A673 (cell line): ENCODE measurements around the gene NECAB2. TPM values are rescaled to one million over a fixed set of nuclear protein-coding genes. Genes with fewer than 3 reads are reported as not detected.

ENCODE experiments used
- BruUV-seq: library from RNA; stranded (reverse); fragments of 400-500 nt; replicated peaks from 2 replicates; lab custom pipeline; 2021; lab: Mats Ljungman, UMichigan
- CTCF ChIA-PET: fragments of 300-600 bp; sonication (Branson Sonifier 250); formaldehyde crosslinking; loops from one replicate; lab custom pipeline; 2022; ENCODE audit warnings: antibody characterized with exemption; lab: Charles Lee
- POLR2A ChIA-PET: fragments of 300-600 bp; sonication (Branson Sonifier 250); formaldehyde crosslinking; loops from one replicate; lab custom pipeline; 2022; ENCODE audit warnings: antibody characterized with exemption; ENCODE audit not compliant: low non-redundant PET; lab: Charles Lee
- DNase-seq: peaks from one replicate; pipeline ENCODE4 v3.0.0-alpha.2; 2015; ENCODE audit warnings: low spot score
- H3K27ac ChIP-seq: fragments of 200-600 bp; sonication (generic); 2 replicates; pipeline ENCODE4 v1.5.1; 2016; ENCODE audit warnings: mixed run types, low read depth, mild to moderate bottlenecking, mixed read lengths, antibody characterized with exemption, low read length; ENCODE audit not compliant: poor library complexity, severe bottlenecking
- H3K27me3 ChIP-seq: fragments of 200-600 bp; sonication (generic); replicated peaks from 2 replicates; pipeline ENCODE4 v1.6.1; 2017; ENCODE audit warnings: mixed run types, low read depth, mild to moderate bottlenecking, mixed read lengths, antibody characterized with exemption, low read length; ENCODE audit not compliant: insufficient read depth, poor library complexity
- H3K36me3 ChIP-seq: fragments of 200-600 bp; sonication (generic); 2 replicates; pipeline ENCODE4 v1.6.1; 2016; ENCODE audit warnings: mixed run types, mild to moderate bottlenecking, mixed read lengths, antibody characterized with exemption, low read length; ENCODE audit not compliant: insufficient read depth, poor library complexity, severe bottlenecking
- H3K4me1 ChIP-seq: fragments of 200-600 bp; sonication (generic); 2 replicates; pipeline ENCODE4 v1.6.1; 2017; ENCODE audit warnings: mixed run types, mild to moderate bottlenecking, mixed read lengths, antibody characterized with exemption, low read length; ENCODE audit not compliant: insufficient read depth, poor library complexity, severe bottlenecking
- H3K4me3 ChIP-seq: fragments of 200-600 bp; sonication (generic); 2 replicates; pipeline ENCODE4 v1.5.1; 2016; ENCODE audit warnings: low read depth, mixed run types, mild to moderate bottlenecking, mixed read lengths, low read length; ENCODE audit not compliant: poor library complexity, severe bottlenecking
- H3K9me3 ChIP-seq: fragments of 200-600 bp; sonication (generic); 2 replicates; pipeline ENCODE4 v1.6.1; 2016; ENCODE audit warnings: mixed run types, low read depth, mild to moderate bottlenecking, mixed read lengths, antibody characterized with exemption, low read length; ENCODE audit not compliant: poor library complexity, severe bottlenecking
- CTCF ChIP-seq: fragments of 300-800, 200-600 bp; sonication (generic); conservative IDR thresholded peaks from 2 replicates; pipeline ENCODE4 v1.5.1; 2017; ENCODE audit warnings: low read depth, mild to moderate bottlenecking, antibody characterized with exemption, low read length, moderate library complexity, mixed read lengths
- EZH2 ChIP-seq: fragments of 200-600 bp; sonication (generic); IDR thresholded peaks from 2 replicates; pipeline ENCODE4 v1.6.1; 2017; ENCODE audit warnings: borderline replicate concordance, low read depth, mild to moderate bottlenecking, mixed read lengths, antibody characterized with exemption, low read length; ENCODE audit not compliant: poor library complexity, severe bottlenecking
- intact Hi-C: fragments of 100-400 bp; cut with micrococcal nuclease; formaldehyde crosslinking; loops from one replicate; pipeline ENCODE4 v1.10.0; 2022; ENCODE audit not compliant: unreplicated experiment
- total RNA-seq: library from RNA; stranded (reverse); gene quantifications from 2 replicates; pipeline ENCODE4 v1.2.3, GENCODE V29; 2021

NECAB2 gene
- total RNA-seq, 1 experiment from 2014 or later: 0.80 TPM

- peak overlapping the region; percentile 22 for H3K27ac ChIP-seq
- no TSS peak for BruUV-seq
- peaks cover 22% of the 10 kb centered on the region for H3K4me1 ChIP-seq
- H3K4me3 ChIP-seq: peak overlapping the region; percentile 40
- no peaks in the 10 kb centered on the region for H3K9me3 ChIP-seq
- H3K36me3 ChIP-seq: no peaks in the 10 kb centered on the region
- no peak for TF ChIP-seq EZH2
- TF ChIP-seq CTCF: no peak
- DNase-seq: no peak
- ChIA-PET CTCF (no interaction called here), POLR2A (no interaction called here)
- intact Hi-C loops: loop anchor here (5.0 kb wide), 1 partner anchor 125 kb away; no protein-coding TSS in a partner anchor
- H3K27me3 ChIP-seq: no peaks in the 10 kb centered on the region
Measured at GRCh38 chr16:83952587-83952939, 15.5 kb upstream of the NECAB2 start.

DNA sequence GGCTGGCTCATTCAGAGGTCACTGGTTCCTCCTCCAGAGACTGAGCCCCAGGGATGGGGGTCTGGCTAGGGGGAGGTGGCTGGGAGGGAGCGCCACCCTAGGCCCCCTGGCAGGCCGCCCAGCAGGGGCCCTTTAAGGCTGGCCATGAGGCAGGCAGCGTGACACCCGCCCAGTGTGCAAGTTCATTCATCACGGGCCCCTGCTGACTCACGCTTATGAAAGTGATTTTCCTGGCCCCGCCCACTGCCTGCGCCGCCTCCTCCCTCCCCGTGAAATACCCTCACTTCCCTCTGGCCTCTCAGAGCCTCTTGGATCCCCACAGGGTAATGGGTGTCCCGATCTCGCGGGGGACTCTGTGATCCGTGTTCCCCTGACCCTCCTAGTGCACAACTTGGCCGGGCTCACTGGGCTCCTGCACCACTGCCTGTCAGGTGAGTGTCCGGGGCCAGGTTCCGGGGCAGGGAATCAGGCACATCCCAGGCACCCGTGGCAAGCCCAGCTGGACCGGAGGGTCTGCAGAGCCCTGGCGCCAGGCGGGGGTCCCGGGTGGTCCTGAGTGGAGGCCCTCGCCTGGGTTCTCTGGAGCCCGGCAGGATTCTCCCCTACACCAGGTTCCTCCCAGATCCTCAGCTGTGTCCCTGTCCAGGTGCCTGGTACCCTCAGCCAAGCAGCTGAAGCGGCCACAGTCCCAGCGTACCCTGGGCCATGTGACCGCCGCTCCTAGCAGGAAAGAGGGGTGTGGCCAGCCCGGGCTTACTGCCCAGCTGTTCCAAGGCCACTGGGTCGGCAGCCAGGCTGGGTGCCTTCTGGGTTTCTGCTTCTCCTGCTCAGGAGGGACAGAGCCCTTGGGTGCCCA, 14.9 kb upstream of the NECAB2 start, which contains the start of gene OSGIN1:
Gene OSGIN1, plus strand, starts transcription at position 301 of the 856 bp plus-strand sequence. CDS start 4,432 bp downstream, outside the sequence.
- Histone ChIP-seq H3K27me3 (no peaks in the 10 kb centered on the region), H3K27ac (peak within 1 kb of the TSS; percentile 22), H3K9me3 (no peaks in the 10 kb centered on the region), H3K4me3 (peak within 1 kb of the TSS; percentile 40), H3K4me1 (peaks cover 22% of the 10 kb centered on the region), H3K36me3 (no peaks in the 10 kb centered on the region)
- BruUV-seq: no TSS peak
- POLR2A ChIA-PET: no interaction called here
- intact Hi-C loops: loop anchor here (5.0 kb wide), 1 partner anchor 126 kb away; no protein-coding TSS in a partner anchor
- no peak for TF ChIP-seq EZH2
- TF ChIP-seq CTCF: no peak
- DNase-seq: peak; percentile 86
- CTCF ChIA-PET: interaction anchor here (0.6 kb wide), 2 partner anchors 11 to 552 kb away, joined by 3 read pairs; no protein-coding TSS in a partner anchor

GRCh38 chr16:83953796-83954576, 14.1 kb upstream of the NECAB2 start:
- intact Hi-C loops: loop anchor here (5.0 kb wide), 1 partner anchor 127 kb away; no protein-coding TSS in a partner anchor

More at GRCh38 chr16:83953796-83954576, 14.1 kb upstream of the NECAB2 start:
- H3K4me3 ChIP-seq: peak overlapping the region; percentile 40
- no peak overlapping the region for H3K27ac ChIP-seq
- ChIA-PET CTCF (interaction anchor here (0.6 kb wide), 1 partner anchor 11 kb away, joined by 3 read pairs; no protein-coding TSS in a partner anchor), POLR2A (no interaction called here)
- no peaks in the 10 kb centered on the region for H3K36me3 ChIP-seq
- TF ChIP-seq CTCF: peak; percentile 47
- TF ChIP-seq EZH2: no peak
- no peaks in the 10 kb centered on the region for H3K9me3 ChIP-seq
- DNase-seq: peak; percentile 37
- H3K27me3 ChIP-seq: no peaks in the 10 kb centered on the region
- H3K4me1 ChIP-seq: peaks cover 22% of the 10 kb centered on the region
- BruUV-seq: TSS peak; percentile 64
